CD4-positive, alpha-beta T cell treated with Interleukin-21 for 1 hour (primary cell): ENCODE results near the gene IPO4.

Experiments used
- DNase-seq: peaks from one replicate; pipeline ENCODE4 v3.0.0-alpha.2; 2020

IPO4 gene

GRCh38 chr14:24146978-24147760 is 41.4 kb downstream of the IPO4 start, which contains the start of gene RNF31:
TSS of gene RNF31 (plus strand) at chr14:24147498. CDS start at chr14:24147699, 201 bp downstream.
- peak; percentile 97 for DNase-seq

DNA sequence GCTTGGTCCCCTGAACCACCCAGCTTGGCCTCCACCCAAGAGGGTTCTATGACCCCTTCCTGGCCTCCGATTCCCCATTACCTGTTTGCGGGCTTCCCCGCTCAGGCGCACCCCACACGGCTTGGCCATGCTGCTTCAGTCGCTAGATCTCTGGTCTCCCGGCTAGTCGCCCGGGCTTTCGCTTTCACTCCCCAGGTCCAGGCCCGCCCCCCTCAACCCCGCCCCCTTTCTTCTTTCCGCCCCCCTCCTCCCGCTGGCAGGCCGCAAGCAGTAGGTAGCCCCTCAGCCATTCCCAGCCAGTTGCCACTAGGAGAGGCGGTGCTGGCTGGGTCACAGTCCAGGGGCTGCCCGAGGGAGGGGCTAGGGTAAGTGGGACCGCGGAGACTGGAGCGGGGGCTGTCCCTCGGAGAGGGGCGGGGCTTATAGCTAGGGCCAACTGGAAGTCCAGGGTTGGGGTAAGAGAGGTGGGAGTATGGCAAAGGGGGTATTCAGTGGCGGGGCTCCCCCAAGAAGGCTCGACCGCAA is 42.1 kb downstream of the IPO4 start, which contains the start of gene PSME2:
Gene PSME2, minus strand, starts transcription at position 158 of the 525 bp plus-strand sequence. Its CDS starts 29 bp downstream, at position 129.
- peak; percentile 91 for DNase-seq

- no peak for DNase-seq
Measured at GRCh38 chr14:24145690-24146452, 42.7 kb downstream of the IPO4 start.

- DNase-seq: no peak
Measured at GRCh38 chr14:24145219-24145618, 43.4 kb downstream of the IPO4 start.

- no peak for DNase-seq
Measured at GRCh38 chr14:24144451-24144850, 44.2 kb downstream of the IPO4 start.

- no peak for DNase-seq
Measured at GRCh38 chr14:24143511-24143910, 45.1 kb downstream of the IPO4 start.

DNA sequence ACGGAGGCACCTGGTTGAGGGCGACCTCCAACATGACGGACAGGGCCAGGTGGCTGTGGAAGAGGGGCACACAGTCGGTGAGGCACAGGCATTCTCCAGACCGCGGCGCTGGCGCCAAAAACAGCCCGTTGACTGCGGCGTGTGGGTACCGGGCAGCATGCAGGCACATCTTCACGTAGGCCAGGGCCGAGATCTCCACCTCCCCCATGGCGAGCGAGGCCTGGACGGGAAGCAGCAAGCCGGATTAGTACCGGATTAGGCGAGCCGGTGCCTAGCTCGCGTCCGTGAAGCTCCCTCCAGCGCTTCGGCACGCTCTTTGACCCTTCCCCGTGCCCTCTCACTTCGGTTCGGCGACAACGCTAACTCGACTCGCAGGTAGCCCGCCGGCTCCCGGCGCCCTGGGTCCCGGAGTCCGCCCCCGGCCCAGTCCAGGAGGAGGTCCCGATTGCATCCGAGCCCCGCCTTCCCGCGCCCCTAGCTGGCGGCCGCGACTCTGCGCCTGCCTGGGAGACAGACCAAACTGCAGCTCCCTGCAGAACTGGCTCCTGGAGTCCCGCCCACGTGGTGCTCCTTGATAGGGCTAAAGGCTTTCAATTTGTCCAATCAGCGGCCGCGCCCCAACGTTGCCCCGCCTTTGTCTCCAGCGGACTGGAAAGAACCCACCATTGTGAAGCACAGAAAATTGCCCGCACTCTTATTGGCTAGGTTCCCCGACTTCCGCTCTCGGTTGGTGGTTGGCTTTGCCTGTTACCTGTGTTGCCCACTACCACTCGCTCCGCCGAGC is 47.3 kb downstream of the IPO4 start, which contains the start of gene EMC9:
Gene EMC9, minus strand, starts transcription at position 495 of the 784 bp plus-strand sequence. Its CDS starts 287 bp downstream, at position 208.
- peak; percentile 99 for DNase-seq

DNA sequence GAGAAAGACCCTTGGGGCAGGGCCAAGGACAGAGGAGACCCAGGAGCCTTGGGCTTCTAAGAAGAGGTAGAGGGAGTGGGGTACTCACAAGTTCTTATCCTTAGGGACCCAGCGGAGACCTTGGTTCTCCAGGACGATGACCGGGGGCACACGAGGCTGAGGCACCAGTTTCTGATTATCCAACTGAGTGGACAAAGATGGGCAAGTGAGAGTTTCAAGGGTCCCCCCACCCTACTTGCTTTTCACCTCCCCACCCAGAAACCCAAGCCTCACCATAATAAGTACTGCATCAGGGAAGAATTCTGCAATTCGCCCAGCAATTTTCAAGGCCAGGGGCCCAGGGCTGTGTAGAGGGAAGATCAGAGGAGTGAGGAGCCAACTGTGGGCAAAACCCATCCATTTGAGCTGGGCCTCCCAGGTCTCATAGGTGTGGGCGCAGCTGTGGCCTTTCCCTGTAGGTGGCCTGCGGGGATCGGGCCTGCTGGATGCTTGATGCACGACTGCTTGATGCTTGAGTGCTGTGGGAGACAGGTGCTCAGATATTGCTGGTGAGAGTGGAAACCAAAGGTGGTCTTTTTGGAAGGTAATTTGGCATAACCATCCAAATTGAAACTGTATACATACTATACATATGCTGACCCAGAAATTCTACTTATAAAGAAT is 49.2 kb downstream of the IPO4 start:
- DNase-seq: peak; percentile 32

- no peak for DNase-seq
Measured at GRCh38 chr14:24138396-24139271, 50.0 kb downstream of the IPO4 start.

DNA sequence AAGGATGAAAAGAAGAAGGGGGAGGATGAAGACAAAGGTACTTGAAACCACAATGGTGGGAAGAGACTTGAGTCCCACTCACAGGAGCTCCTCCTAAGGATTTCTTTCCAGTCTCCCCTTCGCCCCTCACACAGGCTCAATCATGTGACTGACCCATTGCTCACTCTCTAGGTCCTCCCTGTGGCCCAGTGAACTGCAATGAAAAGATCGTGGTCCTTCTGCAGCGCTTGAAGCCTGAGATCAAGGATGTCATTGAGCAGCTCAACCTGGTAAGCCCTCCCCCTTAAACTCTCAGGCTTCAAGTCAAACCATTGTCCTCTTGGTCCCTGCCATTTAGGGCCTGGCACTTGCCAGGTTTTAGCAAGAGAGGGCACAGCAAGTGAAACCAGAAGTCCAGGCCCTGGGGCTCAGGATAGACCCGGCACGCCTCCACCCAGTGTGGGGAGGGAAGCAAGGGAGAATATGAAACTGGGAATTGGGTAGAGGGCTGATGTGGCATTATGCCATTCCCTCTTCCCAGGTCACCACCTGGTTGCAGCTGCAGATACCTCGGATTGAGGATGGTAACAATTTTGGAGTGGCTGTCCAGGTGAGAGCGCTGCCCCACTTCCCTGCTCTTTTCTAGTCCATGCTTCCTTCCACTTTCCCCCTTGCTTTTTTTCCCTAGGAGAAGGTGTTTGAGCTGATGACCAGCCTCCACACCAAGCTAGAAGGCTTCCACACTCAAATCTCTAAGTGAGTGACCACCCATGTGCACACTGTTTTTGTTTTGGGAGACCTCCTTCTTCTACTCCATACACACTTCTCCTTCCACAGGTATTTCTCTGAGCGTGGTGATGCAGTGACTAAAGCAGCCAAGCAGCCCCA is 50.9 kb downstream of the IPO4 start:
- DNase-seq: no peak

GRCh38 chr14:24136684-24137528 is 51.7 kb downstream of the IPO4 start:
- DNase-seq: no peak

GRCh38 chr14:24135834-24136683 is 52.6 kb downstream of the IPO4 start, which contains the start of gene PSME1:
TSS of gene PSME1 (plus strand) at chr14:24136194. CDS start at chr14:24136263, 69 bp downstream.
- peak; percentile 96 for DNase-seq

DNA sequence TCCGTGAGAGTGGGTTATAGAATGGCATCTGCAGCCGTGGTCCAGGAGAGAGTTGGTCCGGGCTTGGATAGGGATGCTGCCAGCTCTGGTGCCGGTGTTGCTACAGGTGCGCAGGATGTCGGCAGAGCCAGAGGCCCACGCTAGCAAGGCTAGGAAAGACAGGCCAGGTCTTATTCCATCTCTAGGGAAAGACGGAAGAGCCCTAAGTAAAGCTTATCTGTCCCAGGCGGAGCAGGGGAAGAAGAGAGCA is 53.1 kb downstream of the IPO4 start:
- DNase-seq: no peak

- DNase-seq: no peak
Measured at GRCh38 chr14:24133735-24134134, 54.9 kb downstream of the IPO4 start.

- DNase-seq: no peak
Measured at GRCh38 chr14:24132976-24133375, 55.6 kb downstream of the IPO4 start.

GRCh38 chr14:24132061-24132685 is 56.4 kb downstream of the IPO4 start:
- no peak for DNase-seq

DNA sequence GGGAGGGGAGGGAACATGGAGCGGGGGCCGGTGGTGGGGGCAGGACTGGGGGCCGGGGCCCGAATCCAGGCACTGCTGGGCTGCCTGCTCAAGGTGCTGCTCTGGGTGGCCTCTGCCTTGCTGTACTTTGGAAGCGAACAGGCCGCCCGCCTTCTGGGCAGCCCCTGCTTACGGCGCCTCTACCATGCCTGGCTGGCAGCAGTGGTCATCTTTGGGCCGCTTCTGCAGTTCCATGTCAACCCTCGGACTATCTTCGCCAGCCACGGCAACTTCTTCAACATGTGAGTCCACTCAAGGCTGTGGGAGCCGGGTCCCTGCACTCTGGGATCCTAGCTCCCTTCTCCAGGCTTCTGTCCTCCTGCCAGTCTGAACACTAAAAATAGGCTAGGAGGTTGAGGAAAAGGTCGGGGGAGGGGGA is 57.1 kb downstream of the IPO4 start:
- DNase-seq: no peak
